K562 (cell line): ENCODE data around the gene BEND6. TPM values are rescaled to one million over a fixed set of nuclear protein-coding genes. Genes with fewer than 3 reads are reported as not detected.

Experiments
- ATAC-seq: fragments of 200-7000 bp; cut with Tn5 transposase; 3 replicates; pipeline ENCODE4 v1.9.1; 2020; ENCODE audit warnings: moderate library complexity
- BruUV-seq: library from RNA; stranded (reverse); fragments of 400-500 nt; replicated peaks from 2 replicates; lab custom pipeline; 2021; lab: Mats Ljungman, UMichigan
- CTCF ChIA-PET: fragments of 300-600 bp; formaldehyde crosslinking; extraction: SDS; loops from one replicate; lab custom pipeline; 2021; ENCODE audit warnings: low intra/inter-chr PET ratio; lab: Yijun Ruan, JAX
- POLR2A ChIA-PET: fragments of 300-600, 350-650 bp; sonication (Branson Sonifier 250); formaldehyde crosslinking; extraction: SDS; loops from one replicate; lab custom pipeline; 2021; ENCODE audit warnings: antibody characterized with exemption, inconsistent platforms; lab: Yijun Ruan, JAX
- DNase-seq, 4 experiments: peaks; one replicate each; pipeline versions ENCODE4 v3.0.0 to v3.0.0-alpha.2; 2011 to 2018; ENCODE audit warnings: low spot score in 3 of 4, mixed read lengths in 3 of 4; ENCODE audit errors: extremely low read depth in 1 of 4
- FAIRE-seq: peaks from 2 replicates; lab custom pipeline; 2011; peaks lifted over from hg19 to GRCh38; lab: Jason Lieb, UNC
- H2AFZ ChIP-seq: 2 replicates; pipeline ENCODE4 v1.6.0; 2011; ENCODE audit warnings: low read depth, low read length, control low read depth, inconsistent platforms
- H3K27ac ChIP-seq: fragments of 200-600 bp; 3 replicates; pipeline ENCODE4 v1.8.0; 2011; ENCODE audit warnings: low read depth, mild to moderate bottlenecking, control low read depth, inconsistent platforms, low read length, moderate library complexity, mixed read lengths; ENCODE audit errors: extremely low read depth
- H3K27me3 ChIP-seq, 2 experiments: fragments of 300-600 bp in 1 of 2; 2 replicates in 1 of 2; 3 replicates in 1 of 2; pipeline versions ENCODE4 v1.6.0 to v1.8.0; 2011; ENCODE audit warnings: inconsistent platforms in 2 of 2, low read length in 2 of 2, mild to moderate bottlenecking in 1 of 2, mixed read lengths in 1 of 2, moderate library complexity in 1 of 2; ENCODE audit not compliant: control insufficient read depth in 2 of 2, insufficient read depth in 2 of 2
- H3K36me3 ChIP-seq: fragments of 300-600 bp; 3 replicates; pipeline ENCODE4 v1.8.0; 2011; ENCODE audit warnings: mild to moderate bottlenecking, low read length, inconsistent platforms; ENCODE audit not compliant: control insufficient read depth, insufficient read depth
- H3K4me1 ChIP-seq, 2 experiments: fragments of 200-600 bp in 1 of 2; replicated peaks in 1 of 2; 2 replicates in 1 of 2; 3 replicates in 1 of 2; pipeline versions ENCODE4 v1.5.1 to v1.8.0; 2011; ENCODE audit warnings: inconsistent platforms in 2 of 2, low read length in 2 of 2, mild to moderate bottlenecking in 1 of 2, mixed read lengths in 1 of 2, moderate library complexity in 1 of 2; ENCODE audit not compliant: control insufficient read depth in 2 of 2, insufficient read depth in 2 of 2
- H3K4me2 ChIP-seq: 2 replicates; pipeline ENCODE4 v1.6.1; 2011; ENCODE audit warnings: low read length, control low read depth, inconsistent platforms, mixed read lengths; ENCODE audit not compliant: insufficient read depth
- H3K4me3 ChIP-seq: fragments of 200-600 bp; sonication (generic), shearing (Covaris generic); 2 replicates; pipeline ENCODE4 v1.5.1; 2016; ENCODE audit warnings: control low read depth, inconsistent platforms
- H3K79me2 ChIP-seq: fragments of 200-600 bp; 3 replicates; pipeline ENCODE4 v1.8.0; 2011; ENCODE audit warnings: low read length, inconsistent platforms; ENCODE audit not compliant: control insufficient read depth, insufficient read depth
- H3K9ac ChIP-seq, 2 experiments: 2 replicates each; pipeline versions ENCODE4 v1.6.0 to v1.6.1; 2011; ENCODE audit warnings: low read depth in 2 of 2, low read length in 2 of 2, control low read depth in 1 of 2, inconsistent platforms in 1 of 2, mild to moderate bottlenecking in 1 of 2, mixed read lengths in 1 of 2; ENCODE audit not compliant: insufficient read depth in 1 of 2
- H3K9me1 ChIP-seq: one replicate; pipeline ENCODE4 v1.6.0; 2011; ENCODE audit warnings: inconsistent platforms, mild to moderate bottlenecking, low read length, moderate library complexity; ENCODE audit not compliant: control insufficient read depth, insufficient read depth
- H3K9me3 ChIP-seq: replicated peaks from 2 replicates; pipeline ENCODE4 v1.5.1; 2011; ENCODE audit warnings: low read depth, low read length, inconsistent platforms; ENCODE audit not compliant: control insufficient read depth, insufficient read depth
- H4K20me1 ChIP-seq: replicated peaks from 2 replicates; pipeline ENCODE4 v1.6.1; 2011; ENCODE audit warnings: low read length, inconsistent platforms, mixed read lengths; ENCODE audit not compliant: control insufficient read depth, insufficient read depth
- CBX8 ChIP-seq: fragments of 200-600 bp; sonication (generic); IDR thresholded peaks from 2 replicates; pipeline ENCODE4 v1.6.1; 2012; ENCODE audit warnings: borderline replicate concordance, mixed run types, low read depth, mild to moderate bottlenecking, moderate library complexity, mixed read lengths, low read length, control low read depth, inconsistent platforms; ENCODE audit not compliant: poor library complexity, severe bottlenecking; ENCODE audit errors: extremely low read depth
- EZH2 ChIP-seq: IDR thresholded peaks from 2 replicates; pipeline ENCODE4 v1.6.1; 2012; ENCODE audit warnings: low read depth, mild to moderate bottlenecking, inconsistent platforms, low read length, borderline replicate concordance
- MXI1 ChIP-seq: IDR thresholded peaks from 2 replicates; pipeline ENCODE4 v1.6.1; 2011; ENCODE audit warnings: low read depth, mild to moderate bottlenecking, improper control_type of control experiment, low read length
- NFXL1 ChIP-seq: fragments of 450-650 bp; formaldehyde crosslinking; IDR thresholded peaks from 2 replicates; pipeline ENCODE4 v1.4.0; 2021; ENCODE audit warnings: mild to moderate bottlenecking
- SIRT6 ChIP-seq: IDR thresholded peaks from one replicate; pipeline ENCODE4 v1.6.1; 2012; ENCODE audit warnings: low read depth, mild to moderate bottlenecking, control low read depth, inconsistent platforms, low read length, moderate library complexity
- SP1 ChIP-seq: sonication (generic); formaldehyde crosslinking; IDR thresholded peaks from 2 replicates; pipeline ENCODE4 v1.8.1; 2022; ENCODE audit warnings: mild to moderate bottlenecking, missing genetic modification reagents
- SRSF3 ChIP-seq: fragments of 200-400 bp; formaldehyde crosslinking; IDR thresholded peaks from 2 replicates; pipeline ENCODE4 v1.6.1; 2016; ENCODE audit warnings: mild to moderate bottlenecking, low read length, moderate library complexity; ENCODE audit not compliant: insufficient read depth
- ZNF217 ChIP-seq: sonication (generic); formaldehyde crosslinking; IDR thresholded peaks from 2 replicates; pipeline ENCODE4 v1.8.0; 2022; ENCODE audit warnings: mild to moderate bottlenecking, missing genetic modification reagents
- ZNF699 ChIP-seq: fragments of 250-450 bp; sonication (Bioruptor Pico); IDR thresholded peaks from 2 replicates; pipeline ENCODE4 v1.8.0; 2021; ENCODE audit warnings: mild to moderate bottlenecking, moderate library complexity; ENCODE audit not compliant: insufficient replicate concordance
- ZNF75A ChIP-seq: fragments of 450-650 bp; formaldehyde crosslinking; IDR thresholded peaks from 2 replicates; pipeline ENCODE4 v1.4.0; 2020; ENCODE audit warnings: mild to moderate bottlenecking
- WGBS: fragments of 100-300 bp; shearing (Covaris generic); methylation state at CpG from one replicate; pipeline ENCODE4 v1.1.6; 2016; ENCODE audit warnings: low coverage, mixed read lengths; ENCODE audit not compliant: insufficient coverage; ENCODE audit errors: missing lambda C conversion rate; 5-methylcytosine and 5-hydroxymethylcytosine counted together
- in situ Hi-C: fragments of 300-500 bp; cut with MboI; formaldehyde crosslinking; loops from 4 replicates; pipeline ENCODE4 v1.15.0; 2018; ENCODE audit warnings: inconsistent platforms, mixed read lengths
- intact Hi-C: fragments of 100-400 bp; cut with micrococcal nuclease; formaldehyde crosslinking; loops from 2 replicates; pipeline ENCODE4 v1.14.2; 2022
- polyA plus RNA-seq, 8 experiments: library from polyadenylated mRNA; depleted of rRNA in 4 of 8; stranded (reverse) in 5 of 8; unstranded in 3 of 8; fragments of >200 nt; fragmentation: Nextera tagmentation in 2 of 8; fragmentation: Illumina TruSeq in 1 of 8; extraction: Ambion mirVana in 2 of 8; extraction: Trizol in 1 of 8; gene quantifications; 2 replicates each; pipeline versions ENCODE4 v1.2.1 to v1.2.3, GENCODE V29; 2011 to 2014; ENCODE audit warnings: inconsistent platforms in 1 of 8, missing spikeins in 1 of 8
- total RNA-seq, 7 experiments: library from RNA; depleted of rRNA in 6 of 7; stranded (reverse); fragments of >200 nt in 6 of 7; fragmentation: Illumina TruSeq in 2 of 7; extraction: Trizol in 2 of 7; gene quantifications; 2 replicates each; pipeline versions ENCODE4 v1.2.1 to v1.2.3, GENCODE V29; 2011 to 2021; ENCODE audit warnings: low replicate concordance in 1 of 7
- TF ChIP-seq, protein P1 (sequence below), 2 experiments: fragments of 450-650 bp in 1 of 2; IDR thresholded peaks; 2 replicates each; pipeline ENCODE4 v1.6.1; 2011 to 2017; ENCODE audit warnings: low read depth in 2 of 2, antibody characterized with exemption in 1 of 2, borderline replicate concordance in 1 of 2, low read length in 1 of 2, mild to moderate bottlenecking in 1 of 2, mixed read lengths in 1 of 2; ENCODE audit not compliant: control insufficient read depth in 1 of 2

Gene BEND6
- total and polyA plus RNA-seq, 9 of the 15 experiments (the other 6 are each of a cell fraction or from before 2014, with no cell fraction given), result 0.37 to 4.0 (median 1.1) TPM

DNA sequence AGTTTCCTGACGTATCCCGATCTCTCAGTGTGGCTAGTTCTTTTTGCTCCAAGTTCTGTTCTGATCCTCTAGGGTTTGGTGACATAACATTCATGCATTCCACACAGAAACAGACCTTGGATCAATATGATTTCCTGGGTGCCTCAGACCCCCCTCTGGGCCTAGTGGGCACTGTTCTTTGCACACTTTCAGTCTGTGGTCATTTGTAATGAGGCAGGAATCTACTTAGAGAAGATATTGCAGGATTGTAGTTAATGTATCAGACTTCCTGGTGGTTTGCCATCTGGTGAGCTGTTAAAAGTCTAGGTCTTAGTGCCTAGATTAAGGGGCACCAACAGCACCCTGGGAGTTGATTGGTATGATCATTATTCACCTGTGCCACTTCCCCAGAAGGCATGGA lies 7.5 kb downstream of the BEND6 start:
- no peaks in the 10 kb centered on the region for H3K9me3 ChIP-seq
- FAIRE-seq (no peak), ATAC-seq (no peak), DNase-seq (no peak)
- BruUV-seq, result no TSS peak
- no peaks in the 10 kb centered on the region for H3K9me1 ChIP-seq
- ChIA-PET CTCF (no interaction called here), POLR2A (no interaction called here)
- intact Hi-C loops (no loop called here), in situ Hi-C loops (no loop called here)
- no peak overlapping the region for H3K27ac ChIP-seq
- no peak overlapping the region for H2AFZ ChIP-seq
- H4K20me1 ChIP-seq, result no peaks in the 10 kb centered on the region
- H3K36me3 ChIP-seq, result no peaks in the 10 kb centered on the region
- H3K4me3 ChIP-seq, result no peak overlapping the region
- no peak overlapping the region for H3K9ac ChIP-seq
- TF ChIP-seq SRSF3 (no peak), EZH2 (no peak), ZNF699 (CRISPR knock-in tag) (no peak), MXI1 (no peak), ZNF75A (CRISPR knock-in tag) (no peak), CBX8 (no peak), NFXL1 (CRISPR knock-in tag) (no peak), SP1 (CRISPR knock-in tag) (no peak), SIRT6 (no peak), ZNF217 (no peak)
- TF ChIP-seq, protein P1, sequence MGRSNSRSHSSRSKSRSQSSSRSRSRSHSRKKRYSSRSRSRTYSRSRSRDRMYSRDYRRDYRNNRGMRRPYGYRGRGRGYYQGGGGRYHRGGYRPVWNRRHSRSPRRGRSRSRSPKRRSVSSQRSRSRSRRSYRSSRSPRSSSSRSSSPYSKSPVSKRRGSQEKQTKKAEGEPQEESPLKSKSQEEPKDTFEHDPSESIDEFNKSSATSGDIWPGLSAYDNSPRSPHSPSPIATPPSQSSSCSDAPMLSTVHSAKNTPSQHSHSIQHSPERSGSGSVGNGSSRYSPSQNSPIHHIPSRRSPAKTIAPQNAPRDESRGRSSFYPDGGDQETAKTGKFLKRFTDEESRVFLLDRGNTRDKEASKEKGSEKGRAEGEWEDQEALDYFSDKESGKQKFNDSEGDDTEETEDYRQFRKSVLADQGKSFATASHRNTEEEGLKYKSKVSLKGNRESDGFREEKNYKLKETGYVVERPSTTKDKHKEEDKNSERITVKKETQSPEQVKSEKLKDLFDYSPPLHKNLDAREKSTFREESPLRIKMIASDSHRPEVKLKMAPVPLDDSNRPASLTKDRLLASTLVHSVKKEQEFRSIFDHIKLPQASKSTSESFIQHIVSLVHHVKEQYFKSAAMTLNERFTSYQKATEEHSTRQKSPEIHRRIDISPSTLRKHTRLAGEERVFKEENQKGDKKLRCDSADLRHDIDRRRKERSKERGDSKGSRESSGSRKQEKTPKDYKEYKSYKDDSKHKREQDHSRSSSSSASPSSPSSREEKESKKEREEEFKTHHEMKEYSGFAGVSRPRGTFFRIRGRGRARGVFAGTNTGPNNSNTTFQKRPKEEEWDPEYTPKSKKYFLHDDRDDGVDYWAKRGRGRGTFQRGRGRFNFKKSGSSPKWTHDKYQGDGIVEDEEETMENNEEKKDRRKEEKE (IDR thresholded peaks at IDR 0.05; ENCODE audit: borderline replicate concordance in 1 of 2, control insufficient read depth in 1 of 2, low read depth in 2 of 2, low read length in 1 of 2), result no peak
- H3K79me2 ChIP-seq, result no peaks in the 10 kb centered on the region
- H3K4me1 ChIP-seq, result no peaks in the 10 kb centered on the region; a peak in 1 of 5 replicates
- no peaks in the 10 kb centered on the region for H3K27me3 ChIP-seq
- no peak overlapping the region for H3K4me2 ChIP-seq
- WGBS, result 88% methylated on average over 2 of the region's 2 CpGs
